GM12801 (cell line): ENCODE measurements around the gene NCAPG2.

Experiments
- CTCF ChIP-seq: IDR thresholded peaks from one replicate; pipeline ENCODE4 v1.5.1; 2011; ENCODE audit warnings: control low read depth; ENCODE audit not compliant: insufficient read length; ENCODE audit errors: extremely low read depth

The NCAPG2 gene

GRCh38 chr7:158733220-158733519 is 28.6 kb upstream of the NCAPG2 start:
- no peak for TF ChIP-seq CTCF

GRCh38 chr7:158732494-158733219 is 28.1 kb upstream of the NCAPG2 start:
- TF ChIP-seq CTCF = no peak

- TF ChIP-seq CTCF = no peak
These were observed 27.2 kb upstream of the NCAPG2 start for GRCh38 chr7:158731761-158732160.

- no peak for TF ChIP-seq CTCF
These were observed 26.1 kb upstream of the NCAPG2 start for GRCh38 chr7:158730383-158731346.

- no peak for TF ChIP-seq CTCF
These were observed 25.2 kb upstream of the NCAPG2 start for GRCh38 chr7:158729646-158730382.

- no peak for TF ChIP-seq CTCF
These were observed 24.5 kb upstream of the NCAPG2 start for GRCh38 chr7:158728911-158729645.
